ENCODE measurements around the gene PSG1. TPM values are rescaled to one million over a fixed set of nuclear protein-coding genes. Genes with fewer than 3 reads are reported as not detected.

Gene PSG1
- total RNA-seq (not detected), total RNA-seq (0 to 0.14 (median 0) reads per million in 172 experiments)
- not detected for polyA plus RNA-seq (2013, experiment 1 of 2)
- polyA plus RNA-seq (2013, experiment 2 of 2), result not detected

- Histone ChIP-seq H3K4me1 (ENCODE audit: insufficient read depth, low read length) (no peaks in the 10 kb centered on the region), H3K36me3 (ENCODE audit: insufficient read depth, low read length) (no peaks in the 10 kb centered on the region), H3K27ac (ENCODE audit: low read depth in 1 of 2, low read length in 2 of 2) (no peak within 1 kb of the TSS), H3K27me3 (ENCODE audit: control insufficient read depth in 1 of 2, insufficient read depth in 2 of 2, low read length in 2 of 2) (peaks cover under 1 to 2% of the 10 kb centered on the region in 2 experiments), H3K9me3 (ENCODE audit: control insufficient read depth in 1 of 2, insufficient read depth in 1 of 2, low read length in 2 of 2) (no peaks in the 10 kb centered on the region), H3K4me3 (ENCODE audit: low read length) (no peak within 1 kb of the TSS)
- Mint-ChIP-seq H3K4me3 (no peak within 1 kb of the TSS), H3K27ac (no peak within 1 kb of the TSS), H3K4me1 (ENCODE audit: low read depth) (no peaks in the 10 kb centered on the region), H3K36me3 (ENCODE audit: low read depth) (no peaks in the 10 kb centered on the region), H3K9me3 (no peaks in the 10 kb centered on the region), H3K27me3 (peaks cover 29% of the 10 kb centered on the region)
- intact Hi-C loops (cut with DNase I, micrococcal nuclease), result no loop called here
- ChIA-PET POLR2A (no interaction called here), CTCF (no interaction called here)
- no peak for DNase-seq
- no peak for ATAC-seq (ENCODE audit: poor library complexity)
- TF ChIP-seq CTCF (IDR thresholded peaks at IDR 0.05), result no peak
Measured at GRCh38 chr19:42879613-42880012, at the start of gene PSG1. Gene PSG1, minus strand, starts transcription at chr19:42879713. Its CDS starts 132 bp downstream, at chr19:42879581.

DNA sequence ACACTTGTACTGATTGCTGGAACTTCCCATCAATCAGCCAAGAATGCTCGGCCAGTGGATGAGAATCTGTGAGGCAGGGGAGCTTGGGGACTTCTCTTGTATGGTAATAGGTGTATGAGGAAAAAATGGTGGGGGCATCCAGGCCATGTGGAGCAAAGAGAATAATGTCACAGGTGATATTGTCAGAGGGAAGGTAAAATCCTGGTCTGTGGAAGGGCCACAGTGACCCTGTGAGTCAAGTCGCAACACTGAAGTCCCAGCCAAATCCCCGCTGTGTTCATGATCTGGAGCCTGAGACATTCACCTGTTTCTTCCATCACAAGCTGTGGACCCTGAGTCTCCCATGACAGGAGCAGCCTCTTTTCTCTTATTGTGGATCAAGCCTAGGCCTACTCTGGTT is 49.4 kb upstream of the PSG1 start:
- ATAC-seq (ENCODE audit: poor library complexity), result no peak
- Histone ChIP-seq H3K4me1 (ENCODE audit: insufficient read depth, low read length) (no peaks in the 10 kb centered on the region), H3K27me3 (ENCODE audit: control insufficient read depth in 1 of 2, insufficient read depth in 2 of 2, low read length in 2 of 2) (peaks cover 0 to 3% of the 10 kb centered on the region in 2 experiments), H3K27ac (ENCODE audit: low read depth in 1 of 2, low read length in 2 of 2) (no peak overlapping the region), H3K9me3 (ENCODE audit: control insufficient read depth in 1 of 2, insufficient read depth in 1 of 2, low read length in 2 of 2) (no peaks in the 10 kb centered on the region), H3K4me3 (ENCODE audit: low read length) (no peak overlapping the region), H3K36me3 (ENCODE audit: insufficient read depth, low read length) (no peaks in the 10 kb centered on the region)
- no peak for DNase-seq
- Mint-ChIP-seq H3K27ac (no peak overlapping the region), H3K36me3 (ENCODE audit: low read depth) (no peaks in the 10 kb centered on the region), H3K27me3 (peaks cover 47% of the 10 kb centered on the region), H3K4me1 (ENCODE audit: low read depth) (no peaks in the 10 kb centered on the region), H3K9me3 (no peaks in the 10 kb centered on the region), H3K4me3 (no peak overlapping the region)
- ChIA-PET CTCF (no interaction called here), POLR2A (no interaction called here)
- intact Hi-C loops (cut with DNase I, micrococcal nuclease), result no loop called here
- no peak for TF ChIP-seq CTCF (IDR thresholded peaks at IDR 0.05)

DNA sequence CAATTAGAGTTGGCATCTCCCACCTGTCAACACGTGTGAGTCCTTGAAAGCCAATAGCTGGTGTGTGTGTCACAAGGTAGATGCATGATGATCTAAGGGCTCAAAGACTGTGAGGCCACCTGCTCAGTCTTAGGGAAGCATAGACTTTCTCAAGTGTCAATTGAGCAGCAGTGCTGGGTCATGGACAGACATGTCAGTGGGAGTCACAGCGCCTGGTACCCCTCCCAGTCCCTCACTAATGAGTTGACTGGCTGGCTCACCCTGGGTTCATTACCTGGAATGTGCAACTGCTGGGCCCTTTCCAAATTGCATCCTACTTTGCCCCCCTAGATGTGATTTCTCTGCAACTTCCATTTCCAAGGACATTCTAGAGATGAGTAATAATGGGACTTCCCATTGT is 47.3 kb upstream of the PSG1 start:
- ATAC-seq (ENCODE audit: poor library complexity), result no peak
- H3K4me3 Mint-ChIP-seq, result no peak overlapping the region

More for the DNA sequence above, 47.3 kb upstream of the PSG1 start:
- Mint-ChIP-seq H3K9me3 (no peaks in the 10 kb centered on the region), H3K4me1 (ENCODE audit: low read depth) (no peaks in the 10 kb centered on the region), H3K27ac (no peak overlapping the region), H3K36me3 (ENCODE audit: low read depth) (no peaks in the 10 kb centered on the region), H3K27me3 (peaks cover 53% of the 10 kb centered on the region)
- ChIA-PET CTCF (no interaction called here), POLR2A (no interaction called here)
- TF ChIP-seq CTCF (IDR thresholded peaks at IDR 0.05), result no peak
- Histone ChIP-seq H3K27me3 (ENCODE audit: control insufficient read depth in 1 of 2, insufficient read depth in 2 of 2, low read length in 2 of 2) (peaks cover 2 to 3% of the 10 kb centered on the region in 2 experiments), H3K9me3 (ENCODE audit: control insufficient read depth in 1 of 2, insufficient read depth in 1 of 2, low read length in 2 of 2) (no peaks in the 10 kb centered on the region), H3K27ac (ENCODE audit: low read depth in 1 of 2, low read length in 2 of 2) (no peak overlapping the region), H3K4me3 (ENCODE audit: low read length) (no peak overlapping the region), H3K4me1 (ENCODE audit: insufficient read depth, low read length) (no peaks in the 10 kb centered on the region), H3K36me3 (ENCODE audit: insufficient read depth, low read length) (no peaks in the 10 kb centered on the region)
- no peak for DNase-seq
- intact Hi-C loops (cut with DNase I, micrococcal nuclease), result no loop called here

Measured in CD4-positive, alpha-beta T cell (primary cell).